ENCODE data around the gene CELF5.
"Not testable (repeated sequence)": the region's sequence is repeated elsewhere in the genome, so short reads cannot be mapped to it uniquely, and the experiment has no call there.

CELF5 gene

GRCh38 chr19:3208317-3209207 is 15.9 kb upstream of the CELF5 start:
- no peak for DNase-seq

- DNase-seq = no peak
Observed at GRCh38 chr19:3210347-3211017, 14.0 kb upstream of the CELF5 start.

- no peak for DNase-seq
Observed at GRCh38 chr19:3211191-3211590, 13.3 kb upstream of the CELF5 start.

- DNase-seq = no peak
Observed at GRCh38 chr19:3213159-3213558, 11.3 kb upstream of the CELF5 start.

GRCh38 chr19:3216874-3217273 is 7.6 kb upstream of the CELF5 start:
- DNase-seq = no peak

- DNase-seq = no peak
Observed at GRCh38 chr19:3220576-3220975, 3.9 kb upstream of the CELF5 start.

GRCh38 chr19:3221576-3221975 is 2.9 kb upstream of the CELF5 start:
- DNase-seq = not testable (repeated sequence)

- no peak for DNase-seq
Observed at GRCh38 chr19:3222709-3223108, 1.8 kb upstream of the CELF5 start.

- DNase-seq = no peak
Observed at GRCh38 chr19:3225169-3225485, 666 bp downstream of the CELF5 start.

- no peak for DNase-seq
Observed at GRCh38 chr19:3225677-3226093, 1.2 kb downstream of the CELF5 start.

GRCh38 chr19:3227054-3227626 is 2.7 kb downstream of the CELF5 start:
- DNase-seq = no peak

GRCh38 chr19:3229346-3229743 is 4.9 kb downstream of the CELF5 start:
- no peak for DNase-seq

GRCh38 chr19:3229888-3230496 is 5.5 kb downstream of the CELF5 start:
- no peak for DNase-seq

GRCh38 chr19:3231288-3231687 is 6.8 kb downstream of the CELF5 start:
- DNase-seq = no peak

- no peak for DNase-seq
Observed at GRCh38 chr19:3233116-3233515, 8.7 kb downstream of the CELF5 start.

GRCh38 chr19:3233831-3234230 is 9.4 kb downstream of the CELF5 start:
- DNase-seq = no peak

- no peak for DNase-seq
Observed at GRCh38 chr19:3234800-3235199, 10.3 kb downstream of the CELF5 start.

GRCh38 chr19:3235604-3236003 is 11.1 kb downstream of the CELF5 start:
- DNase-seq = not testable (repeated sequence)

- DNase-seq = no peak
Observed at GRCh38 chr19:3236272-3236671, 11.8 kb downstream of the CELF5 start.

GRCh38 chr19:3238066-3238561 is 13.7 kb downstream of the CELF5 start:
- no peak for DNase-seq

- no peak for DNase-seq
Observed at GRCh38 chr19:3239367-3239766, 14.9 kb downstream of the CELF5 start.

- DNase-seq = no peak
Observed at GRCh38 chr19:3243819-3244700, 19.6 kb downstream of the CELF5 start.

Measured in NCI-H748 treated with DMSO at 0.1 percent for 48 hours (cell line).